Tibial nerve (tissue), 4 donors: ENCODE data around the gene CORO2A.

Source experiments
- EP300 ChIP-seq, 2 donors: sonication (generic); formaldehyde crosslinking; IDR thresholded peaks; one replicate each; pipeline ENCODE4 v1.6.1; 2017; ENCODE audit warnings: antibody characterized with exemption in 2 of 2, mild to moderate bottlenecking in 1 of 2
- POLR2A ChIP-seq, 2 donors: fragments of 450-650 bp; IDR thresholded peaks; one replicate each; pipeline ENCODE4 v1.6.1; 2017; ENCODE audit warnings: antibody characterized with exemption in 2 of 2, mild to moderate bottlenecking in 2 of 2, moderate library complexity in 2 of 2
- TF ChIP-seq, protein P1 (sequence below), 5 experiments: fragments of 200-600 bp in 3 of 5; fragments of 450-650 bp in 2 of 5; sonication (generic) in 3 of 5; IDR thresholded peaks; one replicate each; pipeline ENCODE4 v1.5.1; 2016 to 2019; ENCODE audit warnings: antibody characterized with exemption in 5 of 5, mild to moderate bottlenecking in 3 of 5, moderate library complexity in 2 of 5

DNA sequence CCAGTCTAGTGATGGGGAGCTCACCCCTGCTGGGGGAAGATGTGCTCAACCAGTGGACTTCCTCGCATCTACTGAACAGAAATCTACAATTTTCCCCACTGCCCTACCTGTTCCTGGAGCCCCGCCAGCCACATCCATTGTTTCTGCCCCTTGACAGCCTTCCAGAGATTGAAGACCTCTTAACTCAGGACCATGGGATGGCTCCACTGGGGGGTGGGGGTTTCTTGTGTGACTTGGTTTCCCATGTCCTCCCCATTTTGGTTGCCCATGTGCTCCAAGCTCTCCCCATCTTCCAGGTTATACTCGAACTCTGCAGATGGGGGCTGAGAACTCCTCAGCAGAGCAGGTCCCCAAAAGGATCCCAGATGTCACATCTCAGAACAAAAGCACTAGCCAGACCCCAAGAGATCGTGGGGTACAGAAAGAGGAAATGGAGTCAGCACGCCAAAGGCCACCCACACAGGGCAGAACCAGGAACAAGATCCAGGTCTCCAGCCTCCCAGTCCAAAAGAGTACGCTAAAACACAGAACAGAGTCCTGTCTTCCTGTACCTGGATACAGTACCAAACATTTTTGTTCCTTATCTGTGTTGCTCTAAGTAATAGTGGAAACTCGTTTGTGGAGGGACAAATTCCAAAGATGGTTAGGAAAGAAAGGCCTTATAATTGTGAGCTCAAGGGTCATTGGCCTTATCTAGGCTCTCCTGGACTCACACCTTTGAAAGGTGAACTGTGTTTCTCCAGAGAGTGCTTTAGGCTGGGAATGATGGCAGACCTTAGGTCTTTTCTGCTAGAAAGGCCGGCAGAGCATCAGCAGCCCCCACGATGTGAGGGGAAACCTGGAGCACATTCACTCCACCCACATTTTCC lies 15.8 kb downstream of the CORO2A start:
- TF ChIP-seq, protein P1, sequence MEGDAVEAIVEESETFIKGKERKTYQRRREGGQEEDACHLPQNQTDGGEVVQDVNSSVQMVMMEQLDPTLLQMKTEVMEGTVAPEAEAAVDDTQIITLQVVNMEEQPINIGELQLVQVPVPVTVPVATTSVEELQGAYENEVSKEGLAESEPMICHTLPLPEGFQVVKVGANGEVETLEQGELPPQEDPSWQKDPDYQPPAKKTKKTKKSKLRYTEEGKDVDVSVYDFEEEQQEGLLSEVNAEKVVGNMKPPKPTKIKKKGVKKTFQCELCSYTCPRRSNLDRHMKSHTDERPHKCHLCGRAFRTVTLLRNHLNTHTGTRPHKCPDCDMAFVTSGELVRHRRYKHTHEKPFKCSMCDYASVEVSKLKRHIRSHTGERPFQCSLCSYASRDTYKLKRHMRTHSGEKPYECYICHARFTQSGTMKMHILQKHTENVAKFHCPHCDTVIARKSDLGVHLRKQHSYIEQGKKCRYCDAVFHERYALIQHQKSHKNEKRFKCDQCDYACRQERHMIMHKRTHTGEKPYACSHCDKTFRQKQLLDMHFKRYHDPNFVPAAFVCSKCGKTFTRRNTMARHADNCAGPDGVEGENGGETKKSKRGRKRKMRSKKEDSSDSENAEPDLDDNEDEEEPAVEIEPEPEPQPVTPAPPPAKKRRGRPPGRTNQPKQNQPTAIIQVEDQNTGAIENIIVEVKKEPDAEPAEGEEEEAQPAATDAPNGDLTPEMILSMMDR (IDR thresholded peaks at IDR 0.05): no peak
- TF ChIP-seq POLR2A (IDR thresholded peaks at IDR 0.05) (no peak), EP300 (IDR thresholded peaks at IDR 0.05) (no peak)
